Activated CD4-positive, alpha-beta memory T cell treated with anti-CD3 and anti-CD28 coated beads, Interleukin-2, amount 10 ng/mL, durations not matched to agents 7 days and 5 days (primary cell): ENCODE results near the gene RBBP6. TPM values are rescaled to one million over a fixed set of nuclear protein-coding genes. Genes with fewer than 3 reads are reported as not detected.

Experiments used
- total RNA-seq, 2 experiments: library from RNA; stranded (reverse); gene quantifications; one replicate each; pipeline ENCODE4 v1.2.3, GENCODE V29; 2021

Gene RBBP6
- total RNA-seq, 2 experiments from 2014 or later: 66.8 to 68.6 TPM

Other genes starting within 250 kb of the RBBP6 start
- 10 to 100 TPM; 37.4 to 37.8 TPM for gene TNRC6A, start 190.1 kb downstream of the RBBP6 start, total RNA-seq